Medulla oblongata (tissue), 1 donor: Measurements from ENCODE around the gene LIMK2.
"Not testable (repeated sequence)": the region's sequence is repeated elsewhere in the genome, so short reads cannot be mapped to it uniquely, and the experiment has no call there.

Experiments
- DNase-seq: peaks from one replicate; pipeline ENCODE4 v3.0.0-alpha.2; 2015; ENCODE audit errors: extremely low spot score

LIMK2 gene

GRCh38 chr22:31244046-31244942, 32.2 kb downstream of the LIMK2 start:
- DNase-seq, result no peak

- DNase-seq, result no peak
These were observed 32.9 kb downstream of the LIMK2 start for GRCh38 chr22:31244943-31245451.

GRCh38 chr22:31245998-31246397, 33.9 kb downstream of the LIMK2 start:
- DNase-seq, result not testable (repeated sequence)

GRCh38 chr22:31246687-31247086, 34.6 kb downstream of the LIMK2 start:
- no peak for DNase-seq

DNA sequence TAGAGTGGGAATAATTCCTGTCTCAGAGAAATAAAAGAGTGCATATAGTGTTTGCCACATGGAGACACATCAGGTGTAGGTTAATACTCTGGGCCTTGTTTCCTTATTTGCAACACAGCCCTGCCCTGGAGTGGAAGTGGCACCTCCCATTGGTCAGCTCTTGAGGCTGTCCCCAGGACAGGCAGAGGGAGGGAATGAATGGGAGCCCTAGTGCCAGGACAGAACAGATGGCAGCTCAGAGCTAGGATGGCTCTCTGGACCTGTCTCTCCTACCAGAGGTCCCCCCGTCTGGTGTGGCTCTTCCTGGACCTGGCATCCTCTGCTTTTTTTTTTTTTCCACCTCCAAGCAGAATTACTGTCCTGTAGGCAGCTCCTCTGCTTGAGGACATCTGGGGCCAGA, 35.6 kb downstream of the LIMK2 start:
- DNase-seq, result no peak

GRCh38 chr22:31248138-31248745, 36.1 kb downstream of the LIMK2 start:
- peak; percentile 83 for DNase-seq

DNA sequence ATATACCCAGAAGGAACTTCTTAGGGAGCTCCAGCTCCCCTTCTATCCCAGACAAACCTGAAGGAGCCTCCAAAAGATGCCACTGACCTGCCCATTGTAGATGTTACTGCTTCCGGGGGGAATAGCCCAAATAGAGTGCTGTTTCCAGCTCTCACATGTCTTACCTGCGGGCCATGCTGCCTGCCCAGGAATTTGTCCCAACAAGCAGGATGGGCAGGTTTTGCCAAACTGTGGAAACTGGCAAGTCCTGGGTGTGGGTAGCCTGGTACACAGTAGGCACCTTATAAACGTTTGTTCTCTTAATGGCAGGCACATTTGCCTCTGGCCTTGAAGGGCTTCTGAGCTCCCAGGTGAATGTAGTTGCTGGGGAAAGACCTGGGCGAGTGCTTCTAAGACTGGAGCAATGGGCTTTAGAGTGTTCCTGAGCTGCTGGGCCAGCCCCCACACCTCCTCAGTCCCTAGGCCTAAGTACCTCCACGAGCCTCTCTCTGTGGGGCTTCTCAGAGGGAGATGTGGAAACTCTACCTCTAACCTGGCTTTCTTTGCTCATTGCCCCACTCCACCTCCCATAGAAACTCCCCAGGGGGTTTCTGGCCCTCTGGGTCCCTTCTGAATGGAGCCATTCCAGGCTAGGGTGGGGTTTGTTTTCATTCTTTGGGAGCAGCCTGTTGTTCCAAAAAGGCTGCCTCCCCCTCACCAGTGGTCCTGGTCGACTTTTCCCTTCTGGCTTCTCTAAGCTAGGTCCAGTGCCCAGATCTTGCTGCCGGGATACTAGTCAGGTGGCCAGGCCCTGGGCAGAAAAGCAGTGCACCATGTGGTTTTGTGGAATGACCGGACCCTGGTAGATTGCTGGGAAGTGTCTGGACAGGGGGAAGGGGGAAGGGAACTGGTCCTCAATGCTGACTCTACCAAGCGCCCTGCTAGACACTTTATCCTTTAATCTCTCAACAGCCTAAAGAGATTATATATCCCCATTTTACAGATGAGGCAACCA, 37.2 kb downstream of the LIMK2 start:
- peak; percentile 84 for DNase-seq

GRCh38 chr22:31250740-31251600, 38.9 kb downstream of the LIMK2 start:
- no peak for DNase-seq

GRCh38 chr22:31253949-31254348, 41.9 kb downstream of the LIMK2 start:
- no peak for DNase-seq

DNA sequence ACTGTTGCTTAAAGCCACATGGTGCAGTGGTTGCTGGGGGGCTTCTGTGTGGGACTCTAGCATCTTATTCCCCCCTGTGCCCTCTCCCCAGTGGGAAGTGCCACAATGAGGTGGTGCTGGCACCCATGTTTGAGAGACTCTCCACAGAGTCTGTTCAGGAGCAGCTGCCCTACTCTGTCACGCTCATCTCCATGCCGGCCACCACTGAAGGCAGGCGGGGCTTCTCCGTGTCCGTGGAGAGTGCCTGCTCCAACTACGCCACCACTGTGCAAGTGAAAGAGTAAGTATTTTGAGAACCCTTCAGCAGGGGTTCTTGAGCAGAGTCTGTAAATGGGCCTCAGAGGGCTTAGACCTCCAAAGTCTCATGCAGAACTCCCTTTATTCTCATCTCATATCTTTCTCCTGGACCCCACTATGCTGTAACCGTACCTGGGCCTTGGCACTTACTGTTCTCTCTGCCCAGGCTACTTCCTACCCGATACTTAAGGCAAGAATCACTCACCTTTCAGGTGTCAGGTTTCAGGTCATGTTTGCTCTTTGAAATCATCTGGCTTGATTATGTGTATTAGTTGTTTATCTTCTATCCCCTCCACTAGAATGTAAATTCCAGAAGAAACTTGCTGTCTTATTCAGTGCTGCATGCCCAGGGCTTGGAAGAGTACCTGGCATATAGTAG, 47.8 kb downstream of the LIMK2 start:
- no peak for DNase-seq

DNA sequence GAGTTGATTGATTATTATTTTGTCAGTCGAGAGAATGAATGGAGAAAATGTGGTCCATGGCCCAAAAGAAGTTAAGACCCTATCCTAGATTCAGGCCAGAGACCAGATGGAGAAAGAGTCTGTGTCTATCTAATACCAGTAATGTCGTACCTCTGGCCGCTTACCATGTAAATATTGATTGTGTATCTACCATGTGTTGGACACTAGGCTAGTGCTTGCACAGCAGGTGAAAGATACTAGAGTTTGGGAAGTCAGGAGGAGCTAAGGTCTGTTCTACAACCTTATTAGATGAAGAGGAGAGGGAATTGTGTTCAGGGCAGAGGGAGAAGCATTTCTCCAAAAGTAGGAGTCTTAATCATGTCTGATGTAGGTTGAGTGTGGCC, 48.4 kb downstream of the LIMK2 start:
- no peak for DNase-seq

DNA sequence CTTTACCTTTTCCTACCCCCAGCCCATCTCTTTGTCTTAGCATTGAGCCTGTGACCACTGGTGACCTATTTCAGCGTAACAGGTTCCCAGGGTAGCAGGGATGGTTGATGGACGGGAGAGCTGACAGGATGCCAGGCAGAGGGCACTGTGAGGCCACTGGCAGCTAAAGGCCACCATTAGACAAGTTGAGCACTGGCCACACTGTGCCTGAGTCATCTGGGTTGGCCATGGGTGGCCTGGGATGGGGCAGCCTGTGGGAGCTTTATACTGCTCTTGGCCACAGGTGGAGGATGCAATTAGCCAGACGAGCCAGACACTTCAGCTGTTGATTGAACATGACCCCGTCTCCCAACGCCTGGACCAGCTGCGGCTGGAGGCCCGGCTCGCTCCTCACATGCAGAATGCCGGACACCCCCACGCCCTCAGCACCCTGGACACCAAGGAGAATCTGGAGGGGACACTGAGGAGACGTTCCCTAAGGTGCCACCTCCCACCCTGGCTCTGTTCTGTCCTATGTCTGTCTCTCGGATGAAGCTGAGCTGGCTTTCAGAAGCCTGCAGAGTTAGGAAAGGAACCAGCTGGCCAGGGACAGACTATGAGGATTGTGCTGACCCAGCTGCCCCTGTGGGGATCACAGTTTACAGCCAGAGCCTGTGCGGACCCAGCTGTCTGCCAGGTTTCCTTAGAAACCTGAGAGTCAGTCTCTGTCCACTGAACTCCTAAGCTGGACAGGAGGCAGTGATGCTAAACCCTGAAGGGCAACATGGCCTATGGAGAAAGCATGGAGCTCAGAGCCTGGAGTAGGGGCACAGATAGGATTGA, 50.4 kb downstream of the LIMK2 start:
- DNase-seq, result no peak

DNA sequence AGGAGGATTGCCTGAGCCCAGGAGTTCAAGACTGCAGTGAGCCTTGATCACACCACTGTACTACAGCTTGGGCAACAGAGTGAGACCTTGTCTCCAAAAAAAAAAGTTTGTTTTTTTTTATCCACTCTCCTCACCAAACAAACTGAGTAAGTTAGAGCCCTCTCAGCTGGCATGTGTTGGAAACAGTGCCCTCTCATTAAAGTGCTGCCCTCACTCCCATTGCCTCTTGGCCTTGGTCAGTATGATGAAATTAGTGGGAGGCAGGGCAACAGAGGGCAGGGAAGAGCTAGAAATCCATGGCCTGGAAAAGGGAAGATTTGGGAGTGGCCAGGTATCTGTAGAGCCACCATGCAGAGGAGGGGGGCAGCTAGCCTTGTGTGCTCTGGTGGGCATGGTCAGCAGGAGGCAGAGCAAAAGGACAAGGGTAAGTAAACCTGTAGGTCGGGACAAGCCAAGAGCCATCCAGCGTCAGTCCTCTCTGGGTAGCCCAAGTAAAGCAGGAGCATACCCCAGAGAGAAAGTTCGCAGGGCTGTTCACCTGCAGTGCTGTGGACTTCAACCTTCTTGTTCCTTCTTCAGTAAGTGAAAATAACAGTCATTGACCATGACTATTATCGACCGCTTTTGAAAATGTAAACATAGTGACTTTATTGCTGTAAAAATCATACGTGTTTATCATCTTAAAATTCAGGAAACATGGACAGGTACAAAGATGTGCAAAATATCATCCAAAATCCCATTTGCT, 52.0 kb downstream of the LIMK2 start:
- DNase-seq, result no peak

DNA sequence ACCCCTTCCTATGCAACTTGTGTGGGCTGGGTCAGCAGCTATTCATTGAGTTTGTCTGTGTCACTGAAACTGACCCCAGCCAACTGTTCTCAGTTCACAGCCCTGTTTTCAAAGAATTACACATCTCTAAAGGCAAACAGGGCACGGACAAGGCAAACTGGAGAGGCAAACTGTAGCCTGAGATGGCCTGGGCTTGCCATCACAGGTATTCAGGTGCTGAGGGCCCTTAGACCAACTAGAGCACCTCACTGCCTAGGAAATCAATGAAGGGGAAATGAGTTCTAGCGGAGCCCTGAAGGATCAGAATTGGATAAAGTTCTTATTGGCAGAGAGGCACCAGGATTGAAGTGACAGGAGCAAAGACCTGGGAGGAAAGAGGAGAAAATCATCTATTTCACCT, 56.2 kb downstream of the LIMK2 start:
- no peak for DNase-seq

DNA sequence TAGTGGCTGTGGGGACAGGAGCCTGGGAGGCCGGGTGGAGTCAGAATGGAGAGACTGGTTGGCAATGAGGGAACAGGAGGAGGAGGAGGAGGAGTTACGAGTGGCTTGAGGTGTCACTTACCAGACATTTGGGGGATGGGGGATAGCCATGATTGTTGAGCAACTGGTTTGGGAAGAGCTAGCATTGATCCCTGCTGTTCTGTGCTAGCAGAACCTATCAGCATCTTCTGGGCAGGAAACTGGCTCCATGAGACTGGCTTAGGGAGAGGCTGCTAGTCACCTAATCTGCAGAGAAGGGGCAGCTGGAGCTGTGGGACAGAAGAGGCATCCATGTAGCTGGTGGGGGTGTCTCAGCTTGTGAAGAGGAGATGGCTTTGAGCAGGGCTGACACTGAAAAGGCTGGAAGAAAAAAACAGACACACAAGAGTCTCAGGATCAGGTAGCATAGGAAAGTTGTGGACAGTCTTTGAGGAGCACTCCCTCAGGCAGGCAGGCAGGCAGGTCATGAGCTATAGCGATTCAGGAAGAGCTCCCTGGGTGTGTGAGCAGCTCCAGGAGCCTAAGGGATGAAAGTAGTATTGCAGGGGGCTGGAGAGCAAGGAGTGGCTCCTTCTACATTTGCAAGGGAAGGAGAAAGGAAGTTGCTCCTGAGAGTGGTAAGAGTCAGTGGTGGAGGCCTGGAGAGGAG, 57.9 kb downstream of the LIMK2 start:
- DNase-seq, result no peak

DNA sequence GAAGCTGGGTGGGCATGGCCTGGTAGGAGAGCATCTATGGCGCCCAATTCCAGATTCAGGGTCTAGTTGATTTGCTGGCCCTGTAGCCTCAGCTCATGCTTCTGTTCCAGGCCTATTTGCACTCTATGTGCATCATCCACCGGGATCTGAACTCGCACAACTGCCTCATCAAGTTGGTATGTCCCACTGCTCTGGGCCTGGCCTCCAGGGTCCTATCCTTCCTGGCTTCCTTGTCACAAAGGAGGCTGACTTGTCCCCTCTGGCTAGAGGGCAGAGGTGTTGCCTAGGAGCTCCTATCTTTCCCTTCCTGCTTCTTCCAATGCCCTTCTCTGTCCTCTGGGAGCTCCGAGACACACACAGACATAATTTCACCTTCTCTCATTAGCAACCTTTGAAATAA, 58.9 kb downstream of the LIMK2 start:
- no peak for DNase-seq

DNA sequence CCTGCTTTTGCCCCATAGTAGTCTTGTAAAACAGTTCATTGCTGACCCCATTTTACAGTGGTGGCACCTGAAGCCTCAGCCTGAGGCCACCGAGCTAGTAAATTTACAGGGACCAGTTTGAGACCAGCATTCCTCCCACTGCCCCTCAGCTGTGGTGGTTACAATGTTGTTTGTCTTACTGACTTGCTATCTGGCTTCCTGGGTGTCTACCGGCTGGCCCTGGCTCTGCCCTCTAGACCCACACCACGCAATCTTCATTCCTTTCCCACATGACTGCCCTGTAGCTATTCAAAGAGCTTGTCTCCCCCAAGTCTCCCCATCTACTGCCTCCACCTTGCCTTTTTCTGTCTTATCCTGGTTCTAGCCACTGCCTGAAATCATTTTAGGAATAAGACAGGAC, 59.4 kb downstream of the LIMK2 start:
- no peak for DNase-seq
